GM21447 (cell line): ENCODE data around the gene CCDC83.
A peak's percentile ranks its signal among the peaks of the same experiment; 100 is the strongest.
"Not testable (repeated sequence)": the region's sequence is repeated elsewhere in the genome, so short reads cannot be mapped to it uniquely, and the experiment has no call there.

ENCODE experiments used
- ATAC-seq: cut with Tn5 transposase; IDR thresholded peaks from one replicate; pipeline ENCODE4 v1.9.1; 2021; ENCODE audit not compliant: unreplicated experiment

CCDC83 gene

GRCh38 chr11:85835263-85835662 is 19.9 kb upstream of the CCDC83 start:
- no peak for ATAC-seq

DNA sequence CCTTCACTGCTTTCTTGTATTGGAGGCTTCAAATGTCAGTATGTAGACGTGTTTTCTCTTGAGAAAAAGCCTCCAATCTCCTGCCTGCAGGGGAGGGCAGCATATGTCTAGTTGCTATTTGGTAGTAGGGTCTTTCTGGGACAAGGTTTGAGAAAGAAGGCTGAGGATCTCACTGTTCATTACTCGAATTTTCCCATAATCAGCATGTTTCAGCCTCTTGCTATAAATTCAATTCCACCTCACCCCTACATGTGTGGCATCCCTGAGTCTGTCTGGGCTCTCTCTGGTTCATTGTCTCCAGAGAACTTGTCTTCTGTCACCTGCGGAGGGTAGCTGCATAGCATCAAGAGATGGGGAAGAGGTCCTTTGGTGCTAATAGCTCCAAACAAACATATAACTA is 19.5 kb upstream of the CCDC83 start:
- ATAC-seq: no peak

GRCh38 chr11:85840932-85841331 is 14.3 kb upstream of the CCDC83 start:
- not testable (repeated sequence) for ATAC-seq

DNA sequence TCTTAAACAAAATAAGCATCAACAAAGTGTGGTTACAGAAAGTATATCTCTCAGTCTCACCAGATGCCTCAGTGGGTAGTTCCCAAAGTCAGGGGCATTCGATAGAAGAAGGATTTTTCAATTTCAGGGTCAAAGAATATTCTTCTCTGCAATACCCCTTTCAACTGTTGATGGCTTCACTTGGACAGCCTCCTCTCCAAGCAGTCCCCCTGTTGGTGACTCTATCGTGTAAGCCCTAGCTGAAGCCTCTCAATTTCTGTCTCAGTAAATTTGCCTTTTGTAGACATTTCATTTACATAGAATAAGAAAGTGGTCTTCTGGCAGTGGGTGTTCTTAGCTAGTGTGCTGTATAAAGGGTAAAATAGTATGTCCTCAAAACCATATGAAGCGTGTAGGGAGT is 11.3 kb upstream of the CCDC83 start:
- no peak for ATAC-seq

DNA sequence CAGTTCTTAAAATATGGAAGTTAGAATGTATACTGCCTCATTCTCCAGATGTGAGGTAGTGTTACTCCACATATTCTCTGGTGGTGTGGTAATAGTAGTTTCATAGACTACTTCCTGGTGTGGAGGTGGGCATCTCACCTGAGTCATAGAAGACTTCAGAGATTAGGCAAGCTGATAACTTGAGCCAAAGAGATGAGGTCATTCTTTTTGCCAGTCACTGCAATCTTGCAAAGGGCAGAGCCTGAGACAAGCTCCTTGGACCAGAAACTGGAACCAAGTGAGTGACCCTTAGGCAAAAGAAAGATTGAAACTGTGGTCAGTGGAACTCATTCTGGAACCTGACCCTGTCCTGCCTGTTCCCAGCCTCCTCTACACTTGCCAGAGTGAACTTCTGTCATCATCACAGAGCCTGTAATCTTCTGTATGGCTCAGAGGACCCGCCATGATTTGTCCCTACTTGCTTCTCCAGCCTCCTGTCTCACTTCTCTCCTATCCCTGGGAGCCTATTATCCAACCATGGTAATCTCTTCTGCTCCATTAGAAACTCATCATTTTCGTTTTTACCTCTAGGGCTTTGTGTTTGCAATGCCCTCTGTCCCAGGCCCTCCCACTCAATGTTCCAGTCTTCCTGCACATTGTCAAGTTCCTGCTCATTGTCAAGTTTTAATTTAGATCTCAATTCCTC is 10.6 kb upstream of the CCDC83 start:
- no peak for ATAC-seq

DNA sequence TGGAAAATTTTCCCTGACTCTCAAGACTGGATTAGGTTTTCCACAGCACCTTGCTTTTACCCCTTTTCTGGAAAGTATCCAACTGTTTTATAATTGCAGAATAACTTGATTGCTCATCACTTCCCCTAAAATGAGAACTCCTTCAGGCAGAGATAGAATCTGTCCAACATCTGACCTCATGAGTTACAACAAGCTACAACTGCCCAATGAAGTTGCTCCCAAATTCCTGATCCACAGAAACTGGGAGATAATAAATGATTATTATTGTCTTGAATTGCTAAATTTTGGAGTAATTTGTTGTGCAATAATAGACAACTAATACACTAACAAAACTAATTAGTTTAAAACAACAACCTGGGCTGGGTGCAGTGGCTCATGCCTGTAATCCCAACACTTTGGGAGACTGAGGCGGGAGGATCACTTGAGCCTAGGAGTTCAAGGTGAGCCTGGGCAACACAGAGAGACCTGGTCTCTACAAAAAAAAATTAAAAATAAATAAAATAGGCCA is 10.0 kb upstream of the CCDC83 start:
- no peak for ATAC-seq

GRCh38 chr11:85847436-85847835 is 7.7 kb upstream of the CCDC83 start:
- ATAC-seq: no peak

DNA sequence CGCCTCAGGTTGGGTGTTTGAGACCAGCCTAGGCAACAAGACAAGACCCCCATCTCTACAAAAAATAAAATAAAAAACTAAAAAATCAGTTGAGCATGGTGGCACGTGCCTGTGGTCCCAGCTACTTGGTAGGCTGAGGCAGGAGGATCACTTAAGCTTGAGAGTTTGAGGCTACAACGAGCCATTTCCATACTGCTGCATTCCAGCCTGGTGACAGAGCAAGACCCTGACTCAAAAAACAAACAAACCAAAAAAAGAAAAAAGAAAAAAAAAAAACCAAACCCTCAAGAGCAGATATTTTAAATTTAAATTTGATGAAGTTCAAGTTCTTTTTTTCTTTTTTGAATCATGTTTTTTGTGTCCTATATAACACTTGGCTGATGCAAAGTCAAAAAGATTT is 7.2 kb upstream of the CCDC83 start:
- no peak for ATAC-seq

DNA sequence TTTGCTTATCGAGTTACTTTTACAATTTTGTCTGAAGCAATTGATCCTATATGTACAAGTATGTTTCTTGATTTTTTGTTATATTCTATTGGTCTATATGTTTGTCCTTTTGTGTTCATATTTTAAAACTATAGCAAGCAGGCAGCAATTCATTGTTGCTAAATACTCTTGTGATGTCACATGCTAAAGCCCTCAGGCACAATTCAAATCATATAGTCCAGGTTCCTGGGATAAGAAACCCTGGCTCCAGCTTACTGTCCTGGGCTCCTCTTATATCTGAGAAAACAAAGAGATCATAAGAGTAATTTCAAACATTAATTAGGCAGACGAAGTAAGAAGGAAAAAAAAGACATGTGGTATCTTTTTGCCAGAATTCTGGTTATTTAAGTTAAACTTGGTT is 6.6 kb upstream of the CCDC83 start:
- ATAC-seq: no peak

DNA sequence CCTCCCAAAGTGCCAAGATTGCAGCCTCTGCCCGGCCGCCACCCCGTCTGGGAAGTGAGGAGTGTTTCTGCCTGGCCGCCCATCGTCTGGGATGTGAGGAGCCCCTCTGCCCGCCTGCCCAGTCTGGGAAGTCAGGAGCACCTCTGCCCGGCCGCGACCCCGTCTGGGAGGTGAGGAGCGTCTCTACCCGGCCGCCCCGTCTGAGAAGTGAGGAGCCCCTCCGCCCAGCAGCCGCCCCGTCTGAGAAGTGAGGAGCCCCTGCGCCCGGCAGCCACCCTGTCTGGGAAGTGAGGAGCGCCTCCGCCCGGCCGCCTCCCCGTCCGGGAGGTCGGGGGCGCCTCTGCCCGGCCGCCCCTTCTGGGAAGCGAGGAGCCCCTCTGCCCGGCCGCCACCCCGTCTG is 2.4 kb upstream of the CCDC83 start:
- ATAC-seq: not testable (repeated sequence)

DNA sequence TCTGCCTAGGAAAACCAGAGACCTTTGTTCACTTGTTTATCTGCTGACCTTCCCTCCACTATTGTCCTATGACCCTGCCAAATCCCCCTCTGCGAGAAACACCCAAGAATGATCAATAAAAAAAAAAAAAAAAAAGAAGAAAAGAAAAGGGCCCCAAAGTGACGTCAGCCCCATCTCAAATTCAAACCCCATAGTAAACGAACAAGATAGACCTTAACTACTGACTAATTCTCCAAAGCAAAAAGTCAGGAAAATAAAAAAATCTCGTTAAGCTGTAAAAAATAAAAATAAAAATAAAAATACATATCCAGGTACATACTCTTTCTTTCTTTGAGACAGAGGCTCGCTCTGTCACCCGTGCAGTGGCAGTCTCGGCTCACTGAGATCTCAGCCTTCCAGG is 1.6 kb upstream of the CCDC83 start:
- ATAC-seq: not testable (repeated sequence)

DNA sequence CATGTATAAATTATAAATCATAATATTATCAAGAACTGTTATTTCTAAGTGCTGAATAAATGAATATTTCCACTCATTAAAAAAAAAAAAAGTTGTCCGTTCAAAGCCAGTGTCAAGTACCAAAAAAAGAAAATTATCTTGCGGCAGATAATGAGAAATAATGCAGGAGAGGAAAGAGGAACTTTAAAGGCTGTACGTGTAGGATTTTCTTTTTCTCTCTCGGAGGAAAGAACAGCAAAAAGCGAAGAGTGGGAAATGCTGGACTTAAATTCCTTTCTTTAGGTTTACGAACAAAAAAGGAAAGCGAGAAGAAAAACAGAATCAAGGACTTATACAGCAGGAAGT is 999 bp upstream of the CCDC83 start:
- no peak for ATAC-seq

DNA sequence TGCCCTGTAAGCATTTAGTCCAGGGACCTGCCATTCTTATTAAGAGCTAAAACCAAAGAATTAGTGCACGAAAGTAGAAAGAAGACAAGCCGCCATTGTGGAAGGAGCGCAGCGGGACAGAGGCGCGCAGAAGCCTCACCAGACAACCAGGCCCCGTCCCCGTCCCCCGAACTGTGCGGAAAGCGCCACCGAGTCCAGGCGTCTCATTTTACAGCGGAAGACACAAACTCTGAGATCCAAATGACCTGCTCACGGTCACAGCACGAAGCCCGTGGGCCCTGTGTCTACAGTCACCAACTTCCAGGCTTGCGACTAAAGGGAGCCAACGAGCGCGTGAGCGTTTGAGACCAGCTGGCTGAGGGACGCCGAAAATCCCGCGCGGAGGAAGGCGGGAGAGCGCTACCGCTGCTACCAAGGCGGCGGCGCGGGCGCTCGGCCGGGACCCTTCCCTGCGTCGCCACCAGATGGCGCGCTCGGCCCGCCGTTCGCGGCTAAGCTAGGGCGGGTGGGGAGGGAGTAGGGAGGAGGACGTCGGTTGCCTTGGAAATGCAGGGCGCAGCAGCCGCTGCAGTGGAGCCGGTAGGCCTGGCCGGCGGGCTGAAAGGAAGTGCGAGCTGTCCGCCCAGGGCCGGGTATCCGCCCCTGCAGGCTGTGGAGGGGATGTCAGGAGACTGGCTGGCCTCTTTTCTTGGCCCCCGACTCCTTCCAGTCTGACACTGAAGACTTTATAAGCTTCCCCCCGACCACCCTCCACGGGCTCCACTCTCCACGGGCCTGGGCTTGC is 434 bp upstream of the CCDC83 start:
- ATAC-seq: peak; percentile 99

DNA sequence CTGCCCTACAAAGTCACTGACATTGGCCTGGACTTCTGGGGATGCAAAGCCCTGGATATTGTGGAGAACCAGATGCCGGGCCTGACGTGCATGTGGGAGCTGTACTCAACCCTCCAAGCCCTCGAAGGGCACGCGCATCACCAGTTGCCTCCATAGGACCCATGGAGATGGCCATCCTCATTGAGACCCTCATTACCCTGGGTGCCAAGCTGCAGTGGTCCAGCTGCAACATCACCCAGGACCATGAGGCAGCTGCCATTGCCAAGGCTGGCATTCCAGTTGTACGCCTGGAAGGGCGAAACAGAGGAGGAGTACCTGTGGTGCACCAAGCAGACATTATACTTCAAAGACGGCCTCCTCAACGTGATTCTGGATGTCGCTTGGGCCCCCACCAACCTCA is 1.9 kb downstream of the CCDC83 start:
- no peak for ATAC-seq

DNA sequence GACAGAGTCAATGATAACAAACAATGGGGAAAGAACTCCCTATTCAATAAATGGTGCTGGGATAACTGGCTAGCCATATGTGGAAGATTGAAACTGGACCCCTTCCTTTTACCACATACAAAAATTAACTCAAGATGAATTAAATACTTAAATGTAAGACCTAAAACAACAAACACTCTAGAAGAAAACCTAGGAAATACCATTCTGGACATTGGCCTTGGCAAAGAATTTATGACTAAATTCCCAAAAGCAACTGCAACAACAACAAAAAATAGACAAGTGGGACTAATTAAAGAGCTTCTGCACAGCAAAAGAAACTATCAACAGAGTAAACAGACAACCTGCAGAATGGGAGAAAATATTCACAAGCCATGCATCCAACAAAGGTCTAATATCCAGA is 4.4 kb downstream of the CCDC83 start:
- not testable (repeated sequence) for ATAC-seq

GRCh38 chr11:85863855-85864254 is 8.7 kb downstream of the CCDC83 start:
- ATAC-seq: no peak

- ATAC-seq: no peak
These were observed 11.1 kb downstream of the CCDC83 start for GRCh38 chr11:85866137-85866827.

DNA sequence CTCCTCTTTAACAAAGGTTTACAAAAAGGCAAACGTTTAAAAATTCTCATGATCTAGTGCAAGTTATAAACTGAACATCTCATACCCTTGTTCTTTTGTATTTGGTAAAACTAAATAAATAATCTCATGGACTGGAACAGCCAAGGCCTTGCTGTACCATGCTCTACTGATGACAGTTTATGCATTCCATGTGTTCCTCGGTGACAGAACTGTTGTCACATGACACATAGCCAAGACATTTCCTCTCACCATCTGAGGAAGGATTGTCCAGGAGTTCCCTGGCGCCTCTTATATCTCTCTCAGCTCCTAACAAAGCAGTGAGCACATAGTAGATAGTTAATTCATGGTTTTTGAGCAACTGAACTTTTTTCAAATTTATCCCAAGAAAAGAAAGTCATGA is 12.6 kb downstream of the CCDC83 start:
- ATAC-seq: no peak

DNA sequence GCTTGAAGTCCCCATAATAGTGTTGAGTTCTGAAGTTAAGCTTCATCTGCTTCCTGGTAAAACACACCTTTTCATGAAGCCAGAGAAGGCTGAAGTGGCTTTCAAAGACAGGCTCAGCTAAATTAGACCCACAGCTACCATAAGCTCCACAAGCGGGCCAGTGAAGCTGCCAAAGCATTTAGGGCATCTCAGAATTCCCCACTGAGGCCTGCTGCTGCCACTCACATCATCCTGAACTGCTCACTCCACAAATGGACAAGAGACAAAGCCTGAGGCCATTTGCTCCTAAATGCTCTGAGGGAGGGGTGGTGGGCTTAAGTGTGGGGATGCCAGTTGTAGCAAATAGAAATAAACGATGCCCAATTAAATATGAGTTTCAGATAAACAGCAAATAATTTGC is 14.6 kb downstream of the CCDC83 start:
- no peak for ATAC-seq

DNA sequence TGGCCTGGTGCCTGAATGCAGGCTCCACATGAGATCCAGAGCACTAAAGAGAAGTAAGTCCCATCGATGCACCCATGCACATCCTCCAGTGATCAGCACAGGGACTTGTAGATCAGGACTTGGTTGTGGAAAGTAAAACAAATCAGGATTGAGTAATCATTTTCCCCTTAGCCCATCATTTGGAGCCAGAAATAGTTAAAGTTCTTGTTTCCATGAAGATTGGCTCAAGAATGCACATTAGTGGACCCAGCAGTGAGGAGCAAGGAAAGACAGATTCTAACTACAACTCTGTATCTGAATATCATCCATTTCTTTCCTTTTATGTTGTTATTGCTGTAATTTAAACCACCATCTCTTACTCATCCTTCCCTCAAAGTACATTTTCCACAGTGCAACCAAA is 19.1 kb downstream of the CCDC83 start:
- ATAC-seq: no peak

DNA sequence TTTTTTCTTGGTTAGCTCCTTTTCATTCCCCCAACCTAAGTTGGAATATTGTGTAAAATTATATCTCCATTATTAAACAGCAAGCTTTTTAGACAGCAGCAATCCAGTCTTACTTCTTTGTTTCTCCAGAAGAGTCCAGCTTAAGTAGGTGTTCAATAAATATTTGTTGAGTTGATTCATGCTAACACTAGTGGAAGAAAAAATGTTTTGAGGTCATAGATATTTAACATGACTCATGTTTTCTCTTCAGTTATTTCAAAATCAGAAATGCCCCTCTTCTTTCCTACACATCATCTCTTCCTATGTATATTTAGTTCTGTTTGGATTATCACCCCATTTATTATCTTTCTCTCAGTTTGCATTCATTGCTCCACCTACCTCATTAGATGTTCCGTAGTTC is 20.3 kb downstream of the CCDC83 start:
- ATAC-seq: no peak

- no peak for ATAC-seq
These were observed 29.4 kb downstream of the CCDC83 start for GRCh38 chr11:85884581-85885021.
